Lower lobe of right lung (tissue), 2 donors: ENCODE measurements around the gene CREBBP. TPM values are rescaled to one million over a fixed set of nuclear protein-coding genes. Genes with fewer than 3 reads are reported as not detected.
"Not testable (repeated sequence)": the region's sequence is repeated elsewhere in the genome, so short reads cannot be mapped to it uniquely, and the experiment has no call there.

ENCODE experiments used
- ATAC-seq, 2 donors: fragments of 200-7000 bp; cut with Tn5 transposase; one replicate each; pipeline ENCODE4 v1.9.1; 2020 to 2022; ENCODE audit warnings: mild to moderate bottlenecking in 2 of 2, moderate library complexity in 2 of 2
- DNase-seq: peaks from one replicate; pipeline ENCODE4 v3.0.0-alpha.2; 2020
- H3K27ac ChIP-seq: fragments of 200-600 bp; one replicate; pipeline ENCODE4 v1.8.0; 2022
- H3K27me3 ChIP-seq: fragments of 200-600 bp; one replicate; pipeline ENCODE4 v1.8.0; 2022; ENCODE audit warnings: low read depth
- H3K36me3 ChIP-seq: fragments of 200-600 bp; one replicate; pipeline ENCODE4 v1.8.0; 2022; ENCODE audit warnings: mild to moderate bottlenecking
- H3K4me1 ChIP-seq: fragments of 200-600 bp; one replicate; pipeline ENCODE4 v1.8.0; 2022
- H3K4me3 ChIP-seq: fragments of 200-600 bp; one replicate; pipeline ENCODE4 v1.8.0; 2022; ENCODE audit warnings: mild to moderate bottlenecking
- H3K9me3 ChIP-seq: fragments of 200-600 bp; one replicate; pipeline ENCODE4 v1.8.0; 2022
- intact Hi-C: fragments of 100-400 bp; cut with DNase I; formaldehyde crosslinking; loops from one replicate; pipeline ENCODE4 v1.11.0; 2022
- total RNA-seq: library from RNA; stranded (reverse); fragmentation: NEBNext Ultra II Directional; extraction: Animal tissue kit (Norgen Biotek cat#: 25700); gene quantifications from one replicate; pipeline ENCODE4 v1.2.1, GENCODE V29; 2021
- TF ChIP-seq, protein P1 (sequence below): fragments of 200-600 bp; IDR thresholded peaks from one replicate; pipeline ENCODE4 v1.8.0; 2022; ENCODE audit warnings: antibody characterized with exemption, mild to moderate bottlenecking
- donor health status: DM: no; HTN: yes; CAD: no; lungs with severe emphysema.

CREBBP gene
- total RNA-seq, 1 donor from 2014 or later, result 78.3 TPM

DNA sequence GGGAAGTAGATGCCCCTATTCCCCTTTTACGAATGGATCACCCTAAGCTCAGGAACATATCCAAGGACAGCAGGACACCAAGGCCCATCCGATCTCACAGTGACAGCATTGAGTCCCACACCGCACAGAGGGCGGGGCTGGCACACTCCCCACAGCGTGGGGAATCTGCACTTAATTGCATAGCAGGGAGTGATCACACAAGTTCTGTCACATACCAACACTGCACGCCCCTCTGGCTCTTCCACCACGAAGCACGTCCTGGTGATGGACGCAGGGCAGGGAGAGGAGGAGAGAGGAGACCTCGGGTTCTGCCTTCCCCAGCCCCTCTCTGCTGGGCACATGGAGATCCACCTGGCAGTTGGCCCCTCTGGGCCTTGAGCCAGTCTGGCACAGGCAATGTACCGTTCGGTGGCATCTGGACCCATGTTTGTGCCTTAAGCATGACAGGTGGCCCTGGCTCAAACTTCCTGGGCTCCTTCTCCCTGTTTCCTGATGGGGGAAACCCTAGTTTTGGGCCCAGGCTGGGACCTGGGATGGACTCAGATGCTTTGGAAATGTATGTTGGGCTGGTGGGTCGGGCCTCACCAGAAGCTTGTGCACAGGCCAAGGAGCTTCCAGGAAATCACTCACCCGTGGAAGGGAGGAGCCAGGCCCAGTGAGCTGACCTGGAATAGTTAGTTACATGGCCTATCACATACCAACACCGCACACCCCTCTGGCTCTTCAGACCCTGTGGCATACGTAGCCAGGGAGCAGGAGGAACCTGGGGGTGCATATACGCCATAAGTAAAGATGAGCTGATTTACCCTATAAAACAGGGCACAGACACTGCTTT, 35.1 kb upstream of the CREBBP start:
- no peak for ATAC-seq
- H3K9me3 ChIP-seq, result peaks cover 5% of the 10 kb centered on the region
- intact Hi-C loops, result no loop called here
- H3K27ac ChIP-seq, result no peak overlapping the region
- TF ChIP-seq, protein P1, sequence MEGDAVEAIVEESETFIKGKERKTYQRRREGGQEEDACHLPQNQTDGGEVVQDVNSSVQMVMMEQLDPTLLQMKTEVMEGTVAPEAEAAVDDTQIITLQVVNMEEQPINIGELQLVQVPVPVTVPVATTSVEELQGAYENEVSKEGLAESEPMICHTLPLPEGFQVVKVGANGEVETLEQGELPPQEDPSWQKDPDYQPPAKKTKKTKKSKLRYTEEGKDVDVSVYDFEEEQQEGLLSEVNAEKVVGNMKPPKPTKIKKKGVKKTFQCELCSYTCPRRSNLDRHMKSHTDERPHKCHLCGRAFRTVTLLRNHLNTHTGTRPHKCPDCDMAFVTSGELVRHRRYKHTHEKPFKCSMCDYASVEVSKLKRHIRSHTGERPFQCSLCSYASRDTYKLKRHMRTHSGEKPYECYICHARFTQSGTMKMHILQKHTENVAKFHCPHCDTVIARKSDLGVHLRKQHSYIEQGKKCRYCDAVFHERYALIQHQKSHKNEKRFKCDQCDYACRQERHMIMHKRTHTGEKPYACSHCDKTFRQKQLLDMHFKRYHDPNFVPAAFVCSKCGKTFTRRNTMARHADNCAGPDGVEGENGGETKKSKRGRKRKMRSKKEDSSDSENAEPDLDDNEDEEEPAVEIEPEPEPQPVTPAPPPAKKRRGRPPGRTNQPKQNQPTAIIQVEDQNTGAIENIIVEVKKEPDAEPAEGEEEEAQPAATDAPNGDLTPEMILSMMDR, result no peak
- H3K4me3 ChIP-seq, result no peak overlapping the region
- no peaks in the 10 kb centered on the region for H3K4me1 ChIP-seq
- no peaks in the 10 kb centered on the region for H3K27me3 ChIP-seq
- DNase-seq, result peak; percentile 30
- H3K36me3 ChIP-seq, result no peaks in the 10 kb centered on the region

DNA sequence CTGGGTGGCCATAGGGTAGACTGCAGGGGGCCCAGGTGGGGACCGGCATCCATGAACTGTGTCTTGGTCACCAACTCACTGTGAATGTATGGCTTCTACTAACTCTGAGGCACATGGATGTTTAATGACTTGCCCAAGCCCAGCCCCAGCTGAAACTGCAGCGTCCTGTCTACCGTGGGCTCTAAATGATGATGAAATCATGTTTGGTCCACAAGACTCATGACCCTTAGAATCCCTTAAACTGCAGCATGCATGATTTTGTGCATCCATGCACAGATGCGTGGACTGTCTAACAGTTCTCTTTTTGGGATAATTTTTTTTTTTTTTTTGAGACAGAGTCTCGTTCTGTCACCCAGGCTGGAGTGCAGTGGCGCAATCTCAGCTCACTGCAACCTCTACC, 32.4 kb upstream of the CREBBP start:
- intact Hi-C loops, result no loop called here

DNA sequence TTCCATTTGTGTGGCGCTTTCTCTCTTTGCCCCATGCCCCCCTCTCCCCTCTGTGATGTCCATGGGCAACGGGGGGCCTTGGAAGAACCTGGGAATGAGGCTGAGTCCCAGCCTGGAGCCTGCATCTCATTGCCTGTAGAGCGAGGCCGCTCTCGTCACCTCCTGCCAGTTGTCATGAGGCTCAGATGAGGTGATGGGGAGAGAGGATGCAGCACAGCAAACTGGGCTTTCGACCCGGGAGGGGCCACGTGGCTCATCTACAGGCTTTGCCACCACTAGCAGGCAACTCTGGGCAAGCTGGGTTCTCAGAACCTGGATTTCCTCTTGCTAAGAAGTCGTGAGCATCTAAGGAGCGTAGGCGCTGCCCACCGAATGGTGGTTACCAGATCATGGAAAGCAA, 31.9 kb upstream of the CREBBP start:
- no peaks in the 10 kb centered on the region for H3K36me3 ChIP-seq
- no peaks in the 10 kb centered on the region for H3K27me3 ChIP-seq
- no peak overlapping the region for H3K4me3 ChIP-seq
- no peaks in the 10 kb centered on the region for H3K9me3 ChIP-seq
- DNase-seq, result peak; percentile 28
- H3K27ac ChIP-seq, result no peak overlapping the region
- no peaks in the 10 kb centered on the region for H3K4me1 ChIP-seq
- intact Hi-C loops, result no loop called here
- TF ChIP-seq, protein P1, result no peak
- ATAC-seq, result no peak

More for the DNA sequence above, 32.4 kb upstream of the CREBBP start:
- Histone ChIP-seq H3K36me3 (no peaks in the 10 kb centered on the region), H3K4me3 (no peak overlapping the region), H3K4me1 (no peaks in the 10 kb centered on the region), H3K27me3 (no peaks in the 10 kb centered on the region), H3K27ac (no peak overlapping the region), H3K9me3 (no peaks in the 10 kb centered on the region)
- TF ChIP-seq, protein P1, result no peak
- ATAC-seq (no peak), DNase-seq (no peak)

DNA sequence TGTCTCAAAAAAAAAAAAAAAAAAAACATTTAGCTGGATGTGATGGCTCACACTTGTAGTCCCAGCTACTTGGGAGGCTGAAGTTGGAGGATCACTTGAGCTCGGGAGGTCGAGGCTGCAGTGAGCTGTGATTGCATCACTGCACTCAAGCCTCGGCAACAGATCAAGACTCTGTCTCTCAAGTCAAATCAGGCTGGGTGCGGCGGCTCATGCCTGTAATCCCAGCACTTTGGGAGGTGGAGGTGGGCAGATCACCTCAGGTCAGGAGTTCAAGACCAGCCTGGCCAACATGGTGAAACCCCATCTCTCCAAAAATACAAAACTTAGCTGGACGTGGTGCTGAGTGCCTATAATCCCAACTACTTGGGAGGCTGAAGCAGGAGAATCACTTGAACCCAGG, 31.2 kb upstream of the CREBBP start:
- DNase-seq, result peak; percentile 10
- H3K4me1 ChIP-seq, H3K27me3 ChIP-seq, H3K9me3 ChIP-seq, ATAC-seq, H3K27ac ChIP-seq, intact Hi-C loops, H3K4me3 ChIP-seq, H3K36me3 ChIP-seq: not testable (repeated sequence)

DNA sequence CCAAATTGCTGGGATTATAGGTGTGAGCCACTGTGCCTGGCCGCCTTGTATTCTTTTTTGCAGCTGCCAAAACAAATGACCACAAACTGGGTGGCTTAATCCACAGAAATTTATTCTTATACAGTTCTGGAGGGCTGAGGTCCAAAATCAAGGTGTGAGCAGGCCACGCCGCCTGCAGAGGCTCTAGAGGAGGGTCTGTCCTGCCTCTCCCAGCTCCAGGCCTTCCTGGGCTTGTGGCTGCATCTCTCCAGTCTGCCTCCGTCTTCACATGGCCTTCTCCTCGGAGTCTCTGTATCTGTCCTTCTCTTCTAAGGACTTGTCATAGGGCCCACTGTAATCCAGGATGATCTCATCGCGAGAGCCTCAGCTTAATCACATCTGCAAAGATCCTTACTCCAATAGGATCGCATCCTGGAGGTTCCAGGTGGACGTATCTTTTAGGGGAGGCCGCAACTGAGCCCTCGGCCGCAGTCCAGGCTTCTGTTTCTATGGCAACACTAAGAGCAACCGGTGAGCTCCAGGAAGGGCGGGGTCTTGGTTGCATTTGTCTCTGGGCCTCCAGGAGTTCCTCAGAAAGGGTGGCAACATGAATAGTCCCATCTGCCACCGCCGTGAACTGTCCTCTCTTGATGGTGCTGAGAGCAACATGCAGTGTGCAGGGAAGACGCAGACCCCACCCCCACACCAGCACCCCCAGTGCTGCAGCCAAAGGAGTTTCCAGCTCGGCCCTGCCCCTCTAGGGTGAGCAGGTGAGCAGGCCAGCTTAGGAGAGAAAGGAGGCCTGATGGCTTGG, 29.5 kb upstream of the CREBBP start:
- DNase-seq (peak; percentile 32), ATAC-seq (no peak)
- TF ChIP-seq, protein P1, result no peak
- no peaks in the 10 kb centered on the region for H3K36me3 ChIP-seq
- no peak overlapping the region for H3K4me3 ChIP-seq
- intact Hi-C loops, result no loop called here
- no peaks in the 10 kb centered on the region for H3K9me3 ChIP-seq
- no peak overlapping the region for H3K27ac ChIP-seq
- H3K4me1 ChIP-seq, result no peaks in the 10 kb centered on the region
- H3K27me3 ChIP-seq, result no peaks in the 10 kb centered on the region
